Keratinocyte (primary cell): Measurements from ENCODE around the gene ACOXL. TPM values are rescaled to one million over a fixed set of nuclear protein-coding genes. Genes with fewer than 3 reads are reported as not detected.

Experiments
- DNase-seq: peaks from one replicate; pipeline ENCODE4 v3.0.0-alpha.2; 2011; ENCODE audit warnings: low read depth, missing footprints, low spot score
- FAIRE-seq: peaks from 2 replicates; lab custom pipeline; 2011; peaks lifted over from hg19 to GRCh38; lab: Jason Lieb, UNC
- H2AFZ ChIP-seq: 2 replicates; pipeline ENCODE4 v1.6.0; 2012; ENCODE audit warnings: low read length, control low read depth, inconsistent platforms; ENCODE audit not compliant: control insufficient read depth
- H3K27ac ChIP-seq: 2 replicates; pipeline ENCODE4 v1.5.1; 2011; ENCODE audit warnings: low read length; ENCODE audit not compliant: control insufficient read depth, insufficient read depth
- H3K27me3 ChIP-seq: 3 replicates; pipeline ENCODE4 v1.6.0; 2011; ENCODE audit warnings: low read length; ENCODE audit not compliant: control insufficient read depth, insufficient read depth; ENCODE audit errors: extremely low read depth
- H3K36me3 ChIP-seq, 2 experiments: 2 replicates in 1 of 2; 3 replicates in 1 of 2; pipeline ENCODE4 v1.5.1; 2011; ENCODE audit warnings: low read length in 2 of 2, mild to moderate bottlenecking in 1 of 2; ENCODE audit not compliant: control insufficient read depth in 2 of 2, insufficient read depth in 2 of 2; ENCODE audit errors: extremely low read depth in 1 of 2
- H3K4me1 ChIP-seq: 3 replicates; pipeline ENCODE4 v1.5.1; 2011; ENCODE audit warnings: low read length; ENCODE audit not compliant: control insufficient read depth, insufficient read depth; ENCODE audit errors: extremely low read depth
- H3K4me2 ChIP-seq: 3 replicates; pipeline ENCODE4 v1.6.0; 2011; ENCODE audit warnings: low read depth, low read length; ENCODE audit not compliant: control insufficient read depth, insufficient read depth; ENCODE audit errors: extremely low read depth
- H3K4me3 ChIP-seq, 3 experiments: fragments of 200-600 bp in 1 of 3; sonication (generic) in 1 of 3; 2 replicates in 2 of 3; 3 replicates in 1 of 3; pipeline ENCODE4 v1.5.1; 2011 to 2016; ENCODE audit warnings: low read length in 3 of 3, mild to moderate bottlenecking in 3 of 3, control low read depth in 2 of 3, inconsistent platforms in 1 of 3, low read depth in 1 of 3, mixed read lengths in 1 of 3, mixed run types in 1 of 3, moderate library complexity in 1 of 3; ENCODE audit not compliant: control insufficient read depth in 2 of 3, insufficient read depth in 2 of 3; ENCODE audit errors: extremely low read depth in 1 of 3
- H3K79me2 ChIP-seq: 2 replicates; pipeline ENCODE4 v1.6.0; 2012; ENCODE audit warnings: low read length; ENCODE audit not compliant: control insufficient read depth, insufficient read depth
- H3K9ac ChIP-seq: 3 replicates; pipeline ENCODE4 v1.6.0; 2011; ENCODE audit warnings: low read length; ENCODE audit not compliant: control insufficient read depth, insufficient read depth; ENCODE audit errors: extremely low read depth
- H3K9me1 ChIP-seq: 3 replicates; pipeline ENCODE4 v1.6.0; 2011; ENCODE audit warnings: low read length; ENCODE audit not compliant: control insufficient read depth, insufficient read depth; ENCODE audit errors: extremely low read depth
- H3K9me3 ChIP-seq: 2 replicates; pipeline ENCODE4 v1.5.1; 2012; ENCODE audit warnings: low read depth, low read length; ENCODE audit not compliant: control insufficient read depth
- H4K20me1 ChIP-seq: 3 replicates; pipeline ENCODE4 v1.6.0; 2011; ENCODE audit warnings: low read length; ENCODE audit not compliant: control insufficient read depth, insufficient read depth; ENCODE audit errors: extremely low read depth
- CTCF ChIP-seq, 3 experiments: IDR thresholded peaks in 1 of 3; conservative IDR thresholded peaks in 1 of 3; optimal IDR thresholded peaks in 1 of 3; 2 replicates in 2 of 3; 3 replicates in 1 of 3; pipeline versions ENCODE3 to v1.5.1; 2011; ENCODE audit warnings: low read length in 3 of 3, mild to moderate bottlenecking in 3 of 3, moderate library complexity in 2 of 3, control low read depth in 1 of 3, inconsistent platforms in 1 of 3; ENCODE audit not compliant: insufficient read depth in 2 of 3; ENCODE audit errors: extremely low read depth in 1 of 3
- EZH2 ChIP-seq: IDR thresholded peaks from one replicate; pipeline ENCODE4 v1.6.1; 2012; ENCODE audit warnings: inconsistent platforms, mild to moderate bottlenecking, low read length, moderate library complexity
- dilution Hi-C: fragments of 300-500 bp; cut with MboI; formaldehyde crosslinking; loops from one replicate; pipeline ENCODE4 v1.7.0; 2020; ENCODE audit warnings: low sequenced_read_pairs; ENCODE audit not compliant: extremely low pct_ligation_motif_present
- polyA plus RNA-seq, 5 experiments: library from polyadenylated mRNA; depleted of rRNA in 3 of 5; stranded (reverse) in 3 of 5; stranded (forward) in 1 of 5; unstranded in 1 of 5; fragments of >200 nt; gene quantifications; 1 replicate in 1 of 5; 2 replicates in 3 of 5; 3 replicates in 1 of 5; pipeline versions ENCODE4 v1.2.1 to v1.2.3, GENCODE V29; 2011 to 2012; ENCODE audit warnings: missing spikeins in 2 of 5, low read depth in 1 of 5, low replicate concordance in 1 of 5

The ACOXL gene
- polyA plus RNA-seq, 1 donor (not counting 4 experiments of a cell fraction or from before 2014, with no cell fraction given), result 0.04 TPM

DNA sequence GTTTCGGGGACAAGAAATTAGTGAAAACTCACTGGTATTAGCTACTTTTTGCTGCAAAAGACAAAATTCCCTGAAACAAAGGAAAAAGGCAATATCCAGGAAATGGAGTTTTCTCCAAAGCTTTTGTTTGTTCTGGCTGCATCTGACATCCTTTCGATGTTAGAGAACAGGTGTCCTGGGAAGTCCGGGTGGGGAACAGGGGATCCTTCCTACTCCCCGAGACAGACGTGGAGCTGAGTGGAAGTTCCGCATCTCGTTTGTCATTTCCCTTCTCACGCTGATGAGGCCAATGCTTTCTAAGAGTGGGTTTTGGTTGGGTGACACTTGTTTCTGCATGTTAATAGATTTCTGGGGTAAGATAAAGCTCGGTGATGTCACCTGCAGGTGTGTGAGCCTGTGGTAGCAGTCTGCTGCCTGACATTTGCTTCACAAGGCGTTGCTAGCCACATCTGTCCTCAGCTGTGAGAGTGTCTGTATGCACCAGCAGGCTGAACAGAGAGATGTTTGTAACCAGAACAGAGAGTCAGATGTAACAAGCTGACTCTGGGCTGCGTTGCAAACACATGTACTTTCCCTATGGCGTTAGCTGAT, 125.9 kb downstream of the ACOXL start:
- H4K20me1 ChIP-seq, result no peaks in the 10 kb centered on the region
- H3K9me1 ChIP-seq, result no peaks in the 10 kb centered on the region
- H3K4me1 ChIP-seq, result no peaks in the 10 kb centered on the region
- no peak overlapping the region for H2AFZ ChIP-seq
- dilution Hi-C loops, result no loop called here
- H3K9me3 ChIP-seq, result no peaks in the 10 kb centered on the region
- no peaks in the 10 kb centered on the region for H3K79me2 ChIP-seq
- H3K27ac ChIP-seq, result no peak overlapping the region
- no peak for DNase-seq
- peaks cover 23% of the 10 kb centered on the region for H3K27me3 ChIP-seq
- H3K9ac ChIP-seq, result no peak overlapping the region
- no peaks in the 10 kb centered on the region for H3K36me3 ChIP-seq
- H3K4me2 ChIP-seq, result no peak overlapping the region
- TF ChIP-seq EZH2 (no peak), CTCF (optimal IDR thresholded peaks at IDR 0.05 in 1 of 3, IDR thresholded peaks at IDR 0.05 in 1 of 3, conservative IDR thresholded peaks at IDR 0.05 in 1 of 3; ENCODE audit: extremely low read depth in 1 of 3, insufficient read depth in 2 of 3, low read length in 3 of 3) (no peak)
- no peak overlapping the region for H3K4me3 ChIP-seq
- no peak for FAIRE-seq

- Histone ChIP-seq H3K4me2 (no peak overlapping the region), H3K79me2 (no peaks in the 10 kb centered on the region), H3K4me1 (no peaks in the 10 kb centered on the region), H3K9me3 (no peaks in the 10 kb centered on the region), H3K9ac (no peak overlapping the region), H3K9me1 (no peaks in the 10 kb centered on the region), H3K27ac (no peak overlapping the region), H2AFZ (no peak overlapping the region), H4K20me1 (no peaks in the 10 kb centered on the region), H3K36me3 (no peaks in the 10 kb centered on the region), H3K4me3 (no peak overlapping the region), H3K27me3 (peaks cover 23% of the 10 kb centered on the region)
- dilution Hi-C loops, result no loop called here
- TF ChIP-seq CTCF (optimal IDR thresholded peaks at IDR 0.05 in 1 of 3, IDR thresholded peaks at IDR 0.05 in 1 of 3, conservative IDR thresholded peaks at IDR 0.05 in 1 of 3; ENCODE audit: extremely low read depth in 1 of 3, insufficient read depth in 2 of 3, low read length in 3 of 3), result no peak
- no peak for TF ChIP-seq EZH2
- FAIRE-seq (no peak), DNase-seq (no peak)
Measured at GRCh38 chr2:110858993-110859701, 126.8 kb downstream of the ACOXL start.
